ENCODE measurements around the gene CCDC191. TPM values are rescaled to one million over a fixed set of nuclear protein-coding genes. Genes with fewer than 3 reads are reported as not detected.

CCDC191 gene
- total and polyA plus RNA-seq, 4 donors = 2.5 to 15.3 (median 5.6) TPM

DNA sequence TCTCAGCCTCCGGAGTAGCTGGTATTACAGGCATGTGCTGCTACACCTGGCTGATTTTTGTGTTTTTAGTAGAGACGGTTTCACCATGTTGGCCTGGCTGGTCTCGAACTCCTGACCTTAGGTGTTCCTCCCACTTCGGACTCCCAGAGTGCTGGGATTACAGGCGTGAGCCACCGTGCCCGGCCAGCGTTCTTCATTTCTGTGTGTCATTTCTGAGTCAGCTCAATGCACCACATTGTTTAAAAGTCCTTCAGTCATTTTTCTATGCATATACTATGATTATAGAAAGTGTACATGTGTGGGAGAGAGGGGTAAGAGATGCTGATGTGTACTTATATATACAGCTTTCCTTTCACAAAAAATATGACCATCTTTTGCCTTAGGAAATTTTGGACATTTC, 2.3 kb upstream of the CCDC191 start:
- ATAC-seq (ENCODE audit: insufficient read depth, low FRiP score) = no peak
- WGBS, 2 donors = 91 to 93% methylated on average over 8 of the region's 8 CpGs
- no peak overlapping the region for H3K4me3 ChIP-seq
- TF ChIP-seq, protein P1, sequence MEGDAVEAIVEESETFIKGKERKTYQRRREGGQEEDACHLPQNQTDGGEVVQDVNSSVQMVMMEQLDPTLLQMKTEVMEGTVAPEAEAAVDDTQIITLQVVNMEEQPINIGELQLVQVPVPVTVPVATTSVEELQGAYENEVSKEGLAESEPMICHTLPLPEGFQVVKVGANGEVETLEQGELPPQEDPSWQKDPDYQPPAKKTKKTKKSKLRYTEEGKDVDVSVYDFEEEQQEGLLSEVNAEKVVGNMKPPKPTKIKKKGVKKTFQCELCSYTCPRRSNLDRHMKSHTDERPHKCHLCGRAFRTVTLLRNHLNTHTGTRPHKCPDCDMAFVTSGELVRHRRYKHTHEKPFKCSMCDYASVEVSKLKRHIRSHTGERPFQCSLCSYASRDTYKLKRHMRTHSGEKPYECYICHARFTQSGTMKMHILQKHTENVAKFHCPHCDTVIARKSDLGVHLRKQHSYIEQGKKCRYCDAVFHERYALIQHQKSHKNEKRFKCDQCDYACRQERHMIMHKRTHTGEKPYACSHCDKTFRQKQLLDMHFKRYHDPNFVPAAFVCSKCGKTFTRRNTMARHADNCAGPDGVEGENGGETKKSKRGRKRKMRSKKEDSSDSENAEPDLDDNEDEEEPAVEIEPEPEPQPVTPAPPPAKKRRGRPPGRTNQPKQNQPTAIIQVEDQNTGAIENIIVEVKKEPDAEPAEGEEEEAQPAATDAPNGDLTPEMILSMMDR (IDR thresholded peaks at IDR 0.05; ENCODE audit: control extremely low read depth, extremely low read depth) = no peak
- H3K36me3 ChIP-seq (ENCODE audit: control insufficient read depth in 4 of 4, insufficient read depth in 4 of 4, low read length in 4 of 4) = no peaks in the 10 kb centered on the region
- DNase-seq = no peak
- H3K27ac ChIP-seq (ENCODE audit: low read depth in 1 of 2, low read length in 1 of 2) = no peak overlapping the region
- no peaks in the 10 kb centered on the region for H3K27me3 ChIP-seq (ENCODE audit: control insufficient read depth in 3 of 3, insufficient read depth in 3 of 3, low read length in 2 of 3)
- H3K9me3 ChIP-seq (ENCODE audit: control insufficient read depth in 4 of 4, insufficient read depth in 3 of 4, low read length in 3 of 4) = no peaks in the 10 kb centered on the region
- no peak overlapping the region for H3K9ac ChIP-seq (ENCODE audit: insufficient read depth in 1 of 2, low read length in 2 of 2)
- H3K4me1 ChIP-seq (ENCODE audit: control insufficient read depth in 5 of 5, insufficient read depth in 5 of 5, low read length in 5 of 5) = peaks cover 0 to 23% (median 7%) of the 10 kb centered on the region in 5 donors

DNA sequence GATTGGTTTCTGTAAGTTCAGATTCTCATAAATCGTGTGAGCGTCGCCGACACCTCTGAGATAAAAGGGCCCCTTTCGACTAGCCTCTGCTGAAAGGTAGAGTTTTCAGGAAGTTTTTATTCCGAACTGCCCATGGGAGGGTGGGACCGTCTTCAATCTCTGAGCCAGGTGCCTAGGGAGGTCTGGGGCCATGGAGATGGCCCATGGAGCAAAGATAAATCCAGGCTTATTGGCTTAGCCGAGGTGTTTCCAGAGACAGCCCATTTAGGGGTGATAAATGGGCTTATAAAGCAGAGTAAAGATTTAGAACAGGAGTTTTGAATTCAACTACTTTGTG, 653 bp upstream of the CCDC191 start:
- no peak for DNase-seq
- H3K4me1 ChIP-seq (ENCODE audit: control insufficient read depth in 5 of 5, insufficient read depth in 5 of 5, low read length in 5 of 5) = peaks cover 0 to 23% (median 7%) of the 10 kb centered on the region in 5 donors
- peak overlapping the region; percentile 89 for H3K4me3 ChIP-seq
- H3K27ac ChIP-seq (ENCODE audit: low read depth in 1 of 2, low read length in 1 of 2) = peak overlapping the region; percentile 74 to 91
- H3K27me3 ChIP-seq (ENCODE audit: control insufficient read depth in 3 of 3, insufficient read depth in 3 of 3, low read length in 2 of 3) = no peaks in the 10 kb centered on the region
- H3K9ac ChIP-seq (ENCODE audit: insufficient read depth in 1 of 2, low read length in 2 of 2) = peak overlapping the region; percentile 42 to 92
- whole genome bisulfite sequencing, 2 donors = 0% methylated on average over 8 of the region's 8 CpGs
- peaks cover 0 to 2% (median 0%) of the 10 kb centered on the region in 4 donors for H3K36me3 ChIP-seq (ENCODE audit: control insufficient read depth in 4 of 4, insufficient read depth in 4 of 4, low read length in 4 of 4)
- TF ChIP-seq, protein P1 (IDR thresholded peaks at IDR 0.05; ENCODE audit: control extremely low read depth, extremely low read depth) = no peak
- no peak for ATAC-seq (ENCODE audit: insufficient read depth, low FRiP score)
- no peaks in the 10 kb centered on the region for H3K9me3 ChIP-seq (ENCODE audit: control insufficient read depth in 4 of 4, insufficient read depth in 3 of 4, low read length in 3 of 4)

DNA sequence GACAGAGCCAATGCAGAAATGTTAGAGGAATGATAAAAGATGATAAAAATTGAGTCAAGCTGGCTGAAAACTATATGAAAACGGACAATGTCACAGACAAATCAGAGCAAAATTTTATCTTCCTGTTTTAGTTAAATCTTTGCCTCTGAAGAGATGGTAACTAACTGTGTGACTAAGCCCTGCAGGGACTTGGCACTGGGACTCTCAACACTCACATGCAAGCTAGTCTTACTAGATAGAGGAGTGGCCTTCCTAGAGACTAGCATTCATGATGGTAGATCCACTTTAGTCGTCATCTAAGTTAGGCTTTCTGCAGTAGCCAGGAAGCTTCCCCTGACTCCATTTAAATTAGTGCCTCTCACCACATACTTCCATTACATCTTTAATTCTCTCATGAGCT, 4.1 kb downstream of the CCDC191 start:
- TF ChIP-seq, protein P1 (IDR thresholded peaks at IDR 0.05; ENCODE audit: control extremely low read depth, extremely low read depth) = no peak
- Histone ChIP-seq H3K27me3 (ENCODE audit: control insufficient read depth in 3 of 3, insufficient read depth in 3 of 3, low read length in 2 of 3) (no peaks in the 10 kb centered on the region), H3K9me3 (ENCODE audit: control insufficient read depth in 4 of 4, insufficient read depth in 3 of 4, low read length in 3 of 4) (no peaks in the 10 kb centered on the region), H3K36me3 (ENCODE audit: control insufficient read depth in 4 of 4, insufficient read depth in 4 of 4, low read length in 4 of 4) (peaks cover 0 to 2% (median 0%) of the 10 kb centered on the region in 4 donors), H3K9ac (ENCODE audit: insufficient read depth in 1 of 2, low read length in 2 of 2) (no peak overlapping the region), H3K4me3 (no peak overlapping the region), H3K27ac (ENCODE audit: low read depth in 1 of 2, low read length in 1 of 2) (no peak overlapping the region), H3K4me1 (ENCODE audit: control insufficient read depth in 5 of 5, insufficient read depth in 5 of 5, low read length in 5 of 5) (peaks cover 0 to 9% (median 4%) of the 10 kb centered on the region in 5 donors)
- DNase-seq (no peak), ATAC-seq (ENCODE audit: insufficient read depth, low FRiP score) (no peak)
- 92 to 97% methylated on average over 2 of the region's 2 CpGs for WGBS, 2 donors

DNA sequence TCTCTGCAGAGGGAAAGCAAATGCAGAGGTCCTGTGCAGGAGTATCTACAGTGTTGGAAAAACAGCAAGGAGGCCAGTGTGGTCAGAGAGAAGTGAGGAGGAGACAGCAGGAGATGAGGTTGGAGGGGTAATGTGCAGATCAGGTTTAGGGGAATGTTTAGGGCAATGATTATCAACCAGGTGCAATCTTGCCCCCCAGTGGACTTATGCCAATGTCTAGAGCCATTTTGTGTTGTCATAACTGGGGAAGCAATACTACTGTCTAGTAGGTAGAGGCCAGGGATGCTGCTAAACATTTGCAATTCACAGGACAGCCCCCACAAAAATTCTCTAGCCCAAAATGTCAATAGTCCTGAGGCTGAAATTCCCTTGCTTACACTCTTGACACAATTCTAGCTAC, 13.1 kb downstream of the CCDC191 start:
- peaks cover 0 to 9% (median under 1%) of the 10 kb centered on the region in 4 donors for H3K36me3 ChIP-seq (ENCODE audit: control insufficient read depth in 4 of 4, insufficient read depth in 4 of 4, low read length in 4 of 4)
- ATAC-seq (ENCODE audit: insufficient read depth, low FRiP score) = no peak

More for the DNA sequence above, 13.1 kb downstream of the CCDC191 start:
- H3K27ac ChIP-seq (ENCODE audit: low read depth in 1 of 2, low read length in 1 of 2) = no peak overlapping the region
- TF ChIP-seq, protein P1 (IDR thresholded peaks at IDR 0.05; ENCODE audit: control extremely low read depth, extremely low read depth) = no peak
- H3K4me1 ChIP-seq (ENCODE audit: control insufficient read depth in 5 of 5, insufficient read depth in 5 of 5, low read length in 5 of 5) = peaks cover 0 to 4% (median 0%) of the 10 kb centered on the region in 5 donors
- no peak overlapping the region for H3K9ac ChIP-seq (ENCODE audit: insufficient read depth in 1 of 2, low read length in 2 of 2)
- no peaks in the 10 kb centered on the region for H3K27me3 ChIP-seq (ENCODE audit: control insufficient read depth in 3 of 3, insufficient read depth in 3 of 3, low read length in 2 of 3)
- no peak overlapping the region for H3K4me3 ChIP-seq
- no peaks in the 10 kb centered on the region for H3K9me3 ChIP-seq (ENCODE audit: control insufficient read depth in 4 of 4, insufficient read depth in 3 of 4, low read length in 3 of 4)
- DNase-seq = no peak
